ENCODE measurements around the gene JADE2. TPM values are rescaled to one million over a fixed set of nuclear protein-coding genes. Genes with fewer than 3 reads are reported as not detected.

Gene JADE2
- total RNA-seq, 1 donor from 2014 or later, result 25.2 TPM

DNA sequence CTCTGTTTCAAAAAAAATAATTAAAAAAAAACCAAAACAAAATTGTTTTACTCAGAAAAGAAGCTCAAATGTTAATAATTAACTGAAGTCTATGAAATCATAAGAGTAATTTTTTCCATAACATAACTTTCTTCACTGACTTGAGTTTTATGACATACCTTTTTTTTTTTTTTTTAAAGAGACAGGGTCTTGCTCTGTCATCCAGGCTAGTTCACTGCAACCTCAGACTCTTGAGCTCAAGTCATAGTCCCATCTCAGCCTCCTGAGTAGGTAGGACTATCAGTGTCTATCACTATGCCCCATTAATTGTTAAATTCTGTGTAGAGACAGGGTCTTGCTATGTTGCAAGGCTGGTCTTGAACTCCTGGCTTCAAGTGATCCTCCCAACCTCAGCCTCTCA is 85.3 kb downstream of the JADE2 start:
- no peak overlapping the region for H3K4me3 Mint-ChIP-seq
- peaks cover 43% of the 10 kb centered on the region for H3K36me3 Mint-ChIP-seq
- no peak overlapping the region for H3K27ac Mint-ChIP-seq
- no peaks in the 10 kb centered on the region for H3K27me3 Mint-ChIP-seq (ENCODE audit: low read depth)
- TF ChIP-seq, protein P1, sequence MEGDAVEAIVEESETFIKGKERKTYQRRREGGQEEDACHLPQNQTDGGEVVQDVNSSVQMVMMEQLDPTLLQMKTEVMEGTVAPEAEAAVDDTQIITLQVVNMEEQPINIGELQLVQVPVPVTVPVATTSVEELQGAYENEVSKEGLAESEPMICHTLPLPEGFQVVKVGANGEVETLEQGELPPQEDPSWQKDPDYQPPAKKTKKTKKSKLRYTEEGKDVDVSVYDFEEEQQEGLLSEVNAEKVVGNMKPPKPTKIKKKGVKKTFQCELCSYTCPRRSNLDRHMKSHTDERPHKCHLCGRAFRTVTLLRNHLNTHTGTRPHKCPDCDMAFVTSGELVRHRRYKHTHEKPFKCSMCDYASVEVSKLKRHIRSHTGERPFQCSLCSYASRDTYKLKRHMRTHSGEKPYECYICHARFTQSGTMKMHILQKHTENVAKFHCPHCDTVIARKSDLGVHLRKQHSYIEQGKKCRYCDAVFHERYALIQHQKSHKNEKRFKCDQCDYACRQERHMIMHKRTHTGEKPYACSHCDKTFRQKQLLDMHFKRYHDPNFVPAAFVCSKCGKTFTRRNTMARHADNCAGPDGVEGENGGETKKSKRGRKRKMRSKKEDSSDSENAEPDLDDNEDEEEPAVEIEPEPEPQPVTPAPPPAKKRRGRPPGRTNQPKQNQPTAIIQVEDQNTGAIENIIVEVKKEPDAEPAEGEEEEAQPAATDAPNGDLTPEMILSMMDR (IDR thresholded peaks at IDR 0.05; ENCODE audit: unreplicated experiment), result no peak
- H3K9me3 Mint-ChIP-seq, result no peaks in the 10 kb centered on the region
- no peaks in the 10 kb centered on the region for H3K4me1 Mint-ChIP-seq
- no peak for DNase-seq (ENCODE audit: low spot score in 2 of 2, unreplicated experiment in 2 of 2)

DNA sequence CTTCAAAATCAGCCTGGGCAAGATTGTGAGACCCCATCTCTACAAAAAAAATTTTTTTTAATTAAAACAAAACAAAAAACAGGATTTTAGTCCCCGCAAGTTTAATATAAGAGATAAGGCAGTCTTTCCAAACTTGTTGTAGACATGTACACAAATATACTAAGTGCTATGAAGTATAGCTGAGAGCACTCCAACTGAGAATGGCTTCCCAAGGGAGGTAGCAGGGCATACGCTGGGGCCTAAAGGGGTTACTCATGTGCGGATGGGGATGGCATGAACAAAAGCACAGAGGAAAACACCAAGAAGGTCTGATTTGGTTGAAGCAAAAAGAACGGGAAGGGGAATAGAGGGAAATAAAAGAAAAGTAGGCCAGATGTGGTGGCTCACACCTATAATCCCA is 86.0 kb downstream of the JADE2 start:
- TF ChIP-seq, protein P1 (IDR thresholded peaks at IDR 0.05; ENCODE audit: unreplicated experiment), result no peak
- no peaks in the 10 kb centered on the region for H3K4me1 Mint-ChIP-seq
- H3K9me3 Mint-ChIP-seq, result no peaks in the 10 kb centered on the region
- DNase-seq (ENCODE audit: low spot score in 2 of 2, unreplicated experiment in 2 of 2), result no peak
- H3K27ac Mint-ChIP-seq, result no peak overlapping the region
- no peak overlapping the region for H3K4me3 Mint-ChIP-seq
- no peaks in the 10 kb centered on the region for H3K27me3 Mint-ChIP-seq (ENCODE audit: low read depth)
- H3K36me3 Mint-ChIP-seq, result peaks cover 43% of the 10 kb centered on the region

DNA sequence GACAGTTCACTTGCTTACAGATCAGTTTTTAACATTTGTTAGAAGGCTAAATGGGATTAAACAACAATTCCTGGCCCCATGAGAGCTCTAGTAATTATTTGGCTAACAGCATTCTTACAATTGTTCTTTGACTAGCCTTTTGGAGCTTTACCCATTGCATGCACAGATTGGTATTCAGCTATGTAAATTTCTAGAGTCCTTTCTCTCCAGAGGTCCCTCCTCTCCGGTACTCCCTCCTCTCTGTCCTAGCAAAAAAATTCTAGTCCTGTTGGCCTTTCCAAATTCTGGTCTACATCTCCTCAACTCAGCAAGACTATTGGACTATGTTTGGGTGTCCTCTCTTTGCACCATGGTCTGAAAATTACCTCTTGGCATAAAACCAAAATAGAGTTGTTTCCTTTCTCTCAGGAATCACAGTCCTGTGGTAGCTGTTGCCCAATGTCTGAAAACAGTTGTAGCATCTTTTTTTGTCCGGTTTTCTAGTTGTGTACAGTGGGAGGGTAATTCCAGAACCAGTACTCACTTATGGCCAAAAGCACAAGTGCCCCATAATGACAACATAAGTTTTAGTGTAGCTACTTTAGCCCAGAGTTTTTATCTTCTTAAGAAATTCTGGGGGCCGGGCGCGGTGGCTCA is 89.1 kb downstream of the JADE2 start:
- H3K4me1 Mint-ChIP-seq, result no peaks in the 10 kb centered on the region
- TF ChIP-seq, protein P1 (IDR thresholded peaks at IDR 0.05; ENCODE audit: unreplicated experiment), result no peak
- H3K27me3 Mint-ChIP-seq (ENCODE audit: low read depth), result no peaks in the 10 kb centered on the region
- H3K27ac Mint-ChIP-seq, result no peak overlapping the region
- no peak overlapping the region for H3K4me3 Mint-ChIP-seq
- no peaks in the 10 kb centered on the region for H3K9me3 Mint-ChIP-seq
- H3K36me3 Mint-ChIP-seq, result peaks cover 35% of the 10 kb centered on the region
- no peak for DNase-seq (ENCODE audit: low spot score in 2 of 2, unreplicated experiment in 2 of 2)

DNA sequence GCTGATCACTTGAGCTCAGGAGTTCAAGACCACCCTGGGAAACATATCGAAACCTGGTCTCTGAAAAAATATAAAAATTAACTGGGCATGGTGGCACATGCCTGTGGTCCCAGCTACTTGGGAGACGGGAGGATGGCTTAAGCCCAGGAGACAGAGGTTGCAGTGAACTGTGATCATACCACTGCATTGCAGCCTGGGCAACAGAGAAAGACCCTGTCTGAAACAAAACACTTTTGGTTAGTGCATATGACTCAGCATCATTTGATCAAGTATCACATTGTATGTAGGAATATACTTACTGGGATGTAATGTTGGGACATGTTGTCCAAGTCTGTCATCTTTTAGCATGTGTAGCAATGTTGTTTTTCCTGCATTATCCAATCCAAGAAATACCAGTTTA is 95.2 kb downstream of the JADE2 start:
- Mint-ChIP-seq H3K36me3 (peaks cover 26% of the 10 kb centered on the region), H3K4me1 (no peaks in the 10 kb centered on the region), H3K4me3 (no peak overlapping the region), H3K9me3 (no peaks in the 10 kb centered on the region), H3K27ac (no peak overlapping the region), H3K27me3 (ENCODE audit: low read depth) (no peaks in the 10 kb centered on the region)
- TF ChIP-seq, protein P1 (IDR thresholded peaks at IDR 0.05; ENCODE audit: unreplicated experiment), result no peak
- no peak for DNase-seq (ENCODE audit: low spot score in 2 of 2, unreplicated experiment in 2 of 2)

DNA sequence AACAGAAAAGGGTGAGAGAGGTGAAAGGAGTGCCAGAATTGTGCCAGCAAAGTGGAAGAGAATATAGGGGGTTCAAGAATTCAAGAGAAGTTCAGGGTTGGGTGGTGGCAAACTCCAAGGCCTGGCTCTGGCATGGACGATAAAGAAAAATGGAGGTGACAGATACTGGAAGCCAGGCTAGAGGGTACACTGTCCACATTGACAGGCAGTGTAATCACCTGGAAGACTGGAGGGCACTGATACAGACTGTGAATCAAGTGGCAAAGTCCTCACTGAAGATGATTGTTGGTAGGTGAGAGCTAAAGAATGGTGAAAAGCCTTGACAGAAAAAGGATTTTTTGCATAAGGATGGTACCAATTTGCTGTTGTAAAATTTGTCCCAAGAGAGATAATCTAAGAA is 100.1 kb downstream of the JADE2 start:
- no peaks in the 10 kb centered on the region for H3K9me3 Mint-ChIP-seq
- no peaks in the 10 kb centered on the region for H3K27me3 Mint-ChIP-seq (ENCODE audit: low read depth)
- no peak overlapping the region for H3K27ac Mint-ChIP-seq
- TF ChIP-seq, protein P1 (IDR thresholded peaks at IDR 0.05; ENCODE audit: unreplicated experiment), result no peak
- H3K4me1 Mint-ChIP-seq, result peaks cover 4% of the 10 kb centered on the region
- no peak for DNase-seq (ENCODE audit: low spot score in 2 of 2, unreplicated experiment in 2 of 2)
- H3K4me3 Mint-ChIP-seq, result no peak overlapping the region
- peaks cover 6% of the 10 kb centered on the region for H3K36me3 Mint-ChIP-seq
